ENCODE measurements around the gene OR11H6. TPM values are rescaled to one million over a fixed set of nuclear protein-coding genes. Genes with fewer than 3 reads are reported as not detected.
"Not testable (repeated sequence)": the region's sequence is repeated elsewhere in the genome, so short reads cannot be mapped to it uniquely, and the experiment has no call there.

Gene OR11H6
- not detected in 2 replicates for total RNA-seq

DNA sequence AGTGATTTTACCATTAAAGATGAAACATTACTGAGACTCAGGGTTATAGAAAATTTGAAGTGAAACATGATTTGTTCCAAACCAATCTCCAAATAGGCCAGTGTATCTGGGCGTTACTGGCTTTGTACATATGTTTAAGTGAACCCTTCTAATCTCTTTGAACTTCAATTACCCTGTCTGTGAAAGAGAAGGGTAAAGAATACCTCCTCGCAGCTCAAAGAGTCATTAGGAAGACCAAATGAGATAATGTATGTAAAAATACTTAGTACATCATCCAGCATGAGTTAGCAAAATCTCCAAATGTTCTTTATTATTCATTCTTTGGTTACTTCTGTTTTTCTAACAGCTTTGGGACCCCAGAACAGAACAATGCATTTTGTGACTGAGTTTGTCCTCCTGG lies at the start of gene OR11H6:
Gene OR11H6 (plus strand): TSS at position 301 of the 400 bp plus-strand sequence. CDS start 0 bp downstream, at position 301.
- no peak within 1 kb of the TSS for H3K4me3 ChIP-seq (ENCODE audit: low read depth, low read length)
- TF ChIP-seq CTCF (conservative IDR thresholded peaks at IDR 0.05; ENCODE audit: low read depth, low read length), result no peak
- no peak for DNase-seq (ENCODE audit: low read depth)

DNA sequence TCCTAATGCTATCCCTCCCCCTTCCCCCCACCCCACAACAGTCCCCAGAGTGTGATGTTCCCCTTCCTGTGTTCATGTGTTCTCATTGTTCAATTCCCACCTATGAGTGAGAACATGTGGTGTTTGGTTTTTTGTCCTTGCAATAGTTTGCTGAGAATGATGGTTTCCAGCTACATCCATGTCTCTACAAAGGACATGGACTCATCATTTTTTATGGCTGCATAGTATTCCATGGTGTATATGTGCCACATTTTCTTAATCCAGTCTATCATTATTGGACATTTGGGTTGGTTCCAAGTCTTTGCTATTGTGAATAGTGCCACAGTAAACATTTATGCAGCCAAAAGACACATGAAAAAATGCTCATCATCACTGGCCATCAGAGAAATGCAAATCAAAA lies 49.3 kb upstream of the OR11H6 start:
- not testable (repeated sequence) for H3K4me3 ChIP-seq (ENCODE audit: low read depth, low read length); DNase-seq (ENCODE audit: low read depth)

GRCh38 chr14:20176330-20176729 lies 47.2 kb upstream of the OR11H6 start:
- DNase-seq (ENCODE audit: low read depth), result no peak
- TF ChIP-seq CTCF (conservative IDR thresholded peaks at IDR 0.05; ENCODE audit: low read depth, low read length), result no peak
- no peak overlapping the region for H3K4me3 ChIP-seq (ENCODE audit: low read depth, low read length)

- H3K4me3 ChIP-seq (ENCODE audit: low read depth, low read length), result no peak overlapping the region
- TF ChIP-seq CTCF (conservative IDR thresholded peaks at IDR 0.05; ENCODE audit: low read depth, low read length), result no peak
- no peak for DNase-seq (ENCODE audit: low read depth)
These were observed 46.0 kb upstream of the OR11H6 start for GRCh38 chr14:20177433-20177974.

DNA sequence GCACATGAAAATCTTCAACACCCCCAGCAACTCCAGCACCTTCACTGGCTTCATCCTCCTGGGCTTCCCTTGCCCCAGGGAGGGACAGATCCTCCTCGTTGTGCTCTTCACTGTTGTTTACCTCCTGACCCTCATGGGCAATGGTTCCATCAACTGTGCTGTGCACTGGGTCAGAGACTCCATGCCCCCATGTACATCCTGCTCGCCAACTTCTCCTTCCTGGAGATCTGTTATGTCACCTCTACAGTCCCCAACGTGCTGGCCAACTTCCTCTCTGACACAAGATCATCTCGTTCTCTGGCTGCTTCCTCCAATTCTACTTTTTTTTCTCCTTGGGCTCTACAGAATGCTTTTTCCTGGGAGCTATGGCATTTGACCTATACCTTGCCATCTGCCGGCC lies 44.3 kb upstream of the OR11H6 start:
- TF ChIP-seq CTCF (conservative IDR thresholded peaks at IDR 0.05; ENCODE audit: low read depth, low read length), result no peak

GRCh38 chr14:20179880-20180279 lies 43.6 kb upstream of the OR11H6 start:
- TF ChIP-seq CTCF (conservative IDR thresholded peaks at IDR 0.05; ENCODE audit: low read depth, low read length), result no peak
- no peak overlapping the region for H3K4me3 ChIP-seq (ENCODE audit: low read depth, low read length)
- no peak for DNase-seq (ENCODE audit: low read depth)

More for the DNA sequence above, 44.3 kb upstream of the OR11H6 start:
- no peak overlapping the region for H3K4me3 ChIP-seq (ENCODE audit: low read depth, low read length)
- DNase-seq (ENCODE audit: low read depth), result no peak

- TF ChIP-seq CTCF (conservative IDR thresholded peaks at IDR 0.05; ENCODE audit: low read depth, low read length), result no peak
- DNase-seq (ENCODE audit: low read depth), result no peak
- H3K4me3 ChIP-seq (ENCODE audit: low read depth, low read length), result no peak overlapping the region
These were observed 43.0 kb upstream of the OR11H6 start for GRCh38 chr14:20180486-20180885.

Data from epithelial cell of proximal tubule (primary cell).